NCI-H345 treated with DMSO at 0.1 percent for 48 hours (cell line): ENCODE measurements around the gene KCNMB2.
"Not testable (repeated sequence)": the region's sequence is repeated elsewhere in the genome, so short reads cannot be mapped to it uniquely, and the experiment has no call there.

Experiments
- DNase-seq: peaks from one replicate; lab custom pipeline; 2025; ENCODE audit not compliant: unreplicated experiment; lab: John Stamatoyannopoulos, UW

The KCNMB2 gene

DNA sequence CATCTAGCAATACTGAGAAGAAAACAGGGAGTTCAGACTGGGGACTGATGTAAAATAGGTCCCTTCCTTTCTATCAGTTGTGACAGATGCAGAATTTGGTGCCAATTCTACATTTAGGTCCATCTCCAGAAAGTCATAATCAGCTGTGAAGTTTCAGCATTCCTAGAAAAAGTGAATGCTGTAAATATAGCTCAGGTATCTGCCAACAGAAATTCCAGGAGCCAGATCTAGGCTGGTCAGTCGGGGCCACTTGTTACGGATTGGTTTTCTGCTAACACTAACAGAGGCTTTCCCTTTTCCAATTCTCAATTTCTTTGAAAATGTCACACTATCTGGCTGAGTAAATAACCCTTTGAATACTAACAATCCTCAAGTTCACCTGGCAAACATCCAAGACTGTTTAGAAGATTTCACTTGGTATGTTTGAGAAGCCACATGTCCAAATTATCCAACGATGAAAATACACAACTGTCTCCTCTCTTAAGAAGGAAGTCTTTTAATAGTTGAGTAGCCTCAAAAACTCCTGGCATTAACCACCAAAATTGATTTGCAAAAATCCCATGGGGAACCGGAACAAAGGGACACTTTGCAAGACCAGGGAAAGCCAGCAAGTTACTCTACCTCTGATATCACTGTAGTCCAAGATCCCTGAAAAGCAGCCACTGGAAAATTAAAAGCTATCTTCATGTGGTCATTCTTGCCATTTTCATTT is 313.1 kb downstream of the KCNMB2 start:
- DNase-seq = peak; percentile 63

DNA sequence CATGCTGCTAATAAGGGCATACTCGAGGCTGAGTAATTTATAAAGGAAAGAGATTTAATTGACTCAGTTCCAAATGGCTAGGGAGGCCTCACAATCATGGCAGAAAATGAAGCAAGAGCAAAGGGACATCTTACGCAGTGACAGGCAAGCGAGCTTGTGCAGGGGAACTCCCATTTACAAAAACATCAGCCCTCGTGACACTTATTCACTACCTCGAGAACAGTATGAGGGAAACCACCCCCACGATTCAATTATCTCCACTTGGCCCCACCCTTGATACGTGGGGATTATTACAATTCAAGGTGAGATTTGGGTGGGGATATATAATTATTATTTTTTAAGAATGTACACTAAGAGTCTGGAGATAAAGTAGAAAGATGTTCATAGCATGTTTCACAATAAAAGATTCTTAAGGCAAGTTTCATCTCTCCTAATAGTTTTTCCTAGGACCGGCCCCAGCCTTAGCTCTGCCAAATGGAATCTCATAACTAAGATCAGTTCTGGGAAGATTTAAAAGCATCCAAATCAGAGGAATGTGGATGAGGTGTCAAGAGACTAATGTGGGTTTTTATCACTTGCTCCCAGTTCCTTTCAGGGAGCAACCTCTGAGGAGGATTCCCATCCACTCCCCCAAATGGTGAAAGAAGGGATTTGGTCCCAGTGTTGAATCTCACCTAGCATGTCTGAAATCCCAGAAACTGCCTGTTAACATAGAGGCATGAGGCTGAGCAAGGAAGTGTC is 314.4 kb downstream of the KCNMB2 start:
- DNase-seq = no peak

DNA sequence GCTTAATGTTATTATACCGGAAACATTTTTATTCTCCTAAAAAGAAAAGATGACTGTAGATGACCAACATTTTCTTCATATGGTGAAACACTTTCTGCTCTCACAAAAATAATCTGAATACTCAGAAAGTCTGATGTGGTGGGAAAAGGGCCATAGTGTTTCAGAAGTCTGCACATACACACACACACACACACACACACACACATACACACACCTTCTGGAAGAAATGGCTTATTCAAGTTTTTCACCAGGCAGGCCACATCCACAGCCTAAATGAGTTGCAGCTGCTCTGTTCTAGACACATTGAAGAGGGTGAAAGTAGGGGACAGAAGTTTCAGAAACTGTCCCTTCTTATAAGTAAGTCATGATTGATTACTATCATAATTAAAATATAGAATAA is 315.3 kb downstream of the KCNMB2 start:
- DNase-seq = no peak

GRCh38 chr3:178856804-178857203 is 320.6 kb downstream of the KCNMB2 start:
- no peak for DNase-seq

- no peak for DNase-seq
Observed at GRCh38 chr3:178859386-178859785, 323.1 kb downstream of the KCNMB2 start.

- DNase-seq = not testable (repeated sequence)
Observed at GRCh38 chr3:178859900-178860436, 323.7 kb downstream of the KCNMB2 start.

DNA sequence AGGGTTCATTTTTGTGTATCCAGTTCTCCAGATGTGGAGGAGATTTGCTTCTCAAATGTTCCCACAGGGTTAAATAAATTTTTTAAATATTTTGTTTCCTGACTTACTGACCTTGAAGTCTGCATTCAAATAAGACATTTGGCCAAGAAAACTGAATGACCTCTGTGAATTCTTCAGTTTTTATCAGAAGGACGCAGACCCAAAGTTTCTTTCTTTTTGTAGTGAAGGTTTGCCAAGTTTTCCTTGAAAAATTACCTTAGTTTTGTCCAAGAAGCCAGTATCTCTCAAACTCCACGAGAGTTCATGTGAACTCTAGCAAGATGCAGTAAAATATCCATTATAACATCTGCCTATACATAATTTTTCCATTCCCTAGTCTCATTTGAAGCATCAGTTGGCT is 332.4 kb downstream of the KCNMB2 start:
- DNase-seq = no peak

GRCh38 chr3:178870085-178870484 is 333.8 kb downstream of the KCNMB2 start:
- no peak for DNase-seq

DNA sequence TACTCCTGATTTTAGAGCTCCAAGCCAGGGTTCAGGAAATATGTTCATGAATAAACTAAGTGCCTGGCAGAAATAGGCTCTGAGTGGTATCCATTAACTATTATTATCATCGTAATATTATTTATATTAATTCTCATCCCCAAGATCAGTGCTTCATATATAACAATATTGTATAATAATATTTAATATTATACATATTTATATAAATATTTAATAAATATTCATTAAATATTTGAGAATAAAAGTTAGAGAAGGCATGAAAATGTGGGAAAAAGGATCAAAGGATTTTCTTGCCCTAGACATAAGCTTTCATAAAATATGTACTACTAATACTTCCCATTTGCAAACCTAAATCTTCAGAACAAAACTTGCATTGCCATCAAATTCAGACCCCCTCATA is 338.9 kb downstream of the KCNMB2 start:
- DNase-seq = no peak

DNA sequence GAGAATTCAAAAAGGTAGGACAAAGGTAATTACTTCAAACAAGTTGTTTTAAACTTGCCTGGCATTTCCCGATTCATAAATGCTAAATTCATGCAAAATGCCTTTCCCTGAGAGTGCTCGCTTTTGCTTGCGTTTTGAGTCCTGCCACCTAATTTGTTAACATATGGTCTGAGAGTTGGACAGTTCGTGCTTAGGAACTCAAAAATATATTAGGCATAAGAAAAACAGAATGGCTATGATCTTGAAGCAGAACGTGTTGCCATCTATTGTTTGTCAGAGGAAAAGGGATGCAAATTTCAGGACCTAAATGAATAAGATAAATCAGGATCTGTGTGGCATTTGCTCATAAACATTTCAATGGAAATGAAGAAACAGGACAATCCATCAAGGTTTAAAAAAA is 339.6 kb downstream of the KCNMB2 start:
- DNase-seq = no peak

DNA sequence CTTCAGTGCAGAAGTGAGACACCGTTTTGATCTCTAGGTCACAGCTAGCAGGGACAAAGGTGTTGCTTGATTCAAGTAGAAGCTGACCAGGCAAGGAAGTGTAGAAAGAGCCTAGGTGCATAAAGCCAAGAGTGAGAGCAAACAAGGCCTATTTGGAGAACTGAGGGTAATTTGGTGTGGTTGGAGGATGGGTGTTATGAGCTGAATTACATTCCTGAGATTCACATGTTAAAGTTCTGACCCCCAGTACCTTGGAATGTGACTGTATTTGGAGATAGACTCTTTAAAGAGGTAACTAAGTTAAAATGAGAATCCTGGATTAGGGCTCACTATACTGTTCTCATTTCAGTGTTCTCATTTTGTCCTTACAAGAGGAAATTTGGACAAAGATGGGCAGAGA is 344.0 kb downstream of the KCNMB2 start:
- no peak for DNase-seq
